K562 (cell line): ENCODE data around the gene SOCS2. TPM values are rescaled to one million over a fixed set of nuclear protein-coding genes. Genes with fewer than 3 reads are reported as not detected.

ENCODE experiments used
- BRD4 ChIP-seq: fragments of 200-600 bp; sonication (generic); IDR thresholded peaks from 2 replicates; pipeline ENCODE4 v1.6.1; 2017; ENCODE audit warnings: inconsistent platforms
- BRF1 ChIP-seq: IDR thresholded peaks from 3 replicates; pipeline ENCODE4 v1.6.1; 2011; ENCODE audit warnings: borderline replicate concordance, mild to moderate bottlenecking; ENCODE audit not compliant: insufficient read length; ENCODE audit errors: extremely low read depth
- CREM ChIP-seq: IDR thresholded peaks from 2 replicates; pipeline ENCODE4 v1.6.1; 2014; ENCODE audit warnings: antibody characterized with exemption, low read depth
- KAT7 ChIP-seq: sonication (generic); formaldehyde crosslinking; IDR thresholded peaks from 2 replicates; pipeline ENCODE4 v1.8.0; 2022; ENCODE audit warnings: missing genetic modification reagents, mild to moderate bottlenecking, borderline replicate concordance
- MXI1 ChIP-seq: IDR thresholded peaks from 2 replicates; pipeline ENCODE4 v1.6.1; 2011; ENCODE audit warnings: low read depth, mild to moderate bottlenecking, improper control_type of control experiment, low read length
- RERE ChIP-seq: sonication (generic); formaldehyde crosslinking; IDR thresholded peaks from 2 replicates; pipeline ENCODE4 v1.8.0; 2023; ENCODE audit warnings: missing genetic modification reagents, mild to moderate bottlenecking, borderline replicate concordance
- TARDBP ChIP-seq: fragments of 450-650 bp; IDR thresholded peaks from 2 replicates; pipeline ENCODE4 v1.6.1; 2016
- ZNF655 ChIP-seq: fragments of 250-450 bp; sonication (Bioruptor Pico); IDR thresholded peaks from 2 replicates; pipeline ENCODE4 v1.5.0; 2021
- polyA plus RNA-seq, 8 experiments: library from polyadenylated mRNA; depleted of rRNA in 4 of 8; stranded (reverse) in 5 of 8; unstranded in 3 of 8; fragments of >200 nt; fragmentation: Nextera tagmentation in 2 of 8; fragmentation: Illumina TruSeq in 1 of 8; extraction: Ambion mirVana in 2 of 8; extraction: Trizol in 1 of 8; gene quantifications; 2 replicates each; pipeline versions ENCODE4 v1.2.1 to v1.2.3, GENCODE V29; 2011 to 2014; ENCODE audit warnings: inconsistent platforms in 1 of 8, missing spikeins in 1 of 8
- total RNA-seq, 7 experiments: library from RNA; depleted of rRNA in 6 of 7; stranded (reverse); fragments of >200 nt in 6 of 7; fragmentation: Illumina TruSeq in 2 of 7; extraction: Trizol in 2 of 7; gene quantifications; 2 replicates each; pipeline versions ENCODE4 v1.2.1 to v1.2.3, GENCODE V29; 2011 to 2021; ENCODE audit warnings: low replicate concordance in 1 of 7
- TF ChIP-seq, protein P1 (sequence below), 2 experiments: fragments of 450-650 bp; formaldehyde crosslinking in 1 of 2; IDR thresholded peaks; 2 replicates each; pipeline versions ENCODE4 v1.4.0 to v1.6.1; 2014 to 2020; ENCODE audit warnings: mild to moderate bottlenecking in 2 of 2, borderline replicate concordance in 1 of 2, low read depth in 1 of 2

The SOCS2 gene
- total and polyA plus RNA-seq, 9 of the 15 experiments (the other 6 are each of a cell fraction or from before 2014, with no cell fraction given), result 37.0 to 162 (median 98.7) TPM

DNA sequence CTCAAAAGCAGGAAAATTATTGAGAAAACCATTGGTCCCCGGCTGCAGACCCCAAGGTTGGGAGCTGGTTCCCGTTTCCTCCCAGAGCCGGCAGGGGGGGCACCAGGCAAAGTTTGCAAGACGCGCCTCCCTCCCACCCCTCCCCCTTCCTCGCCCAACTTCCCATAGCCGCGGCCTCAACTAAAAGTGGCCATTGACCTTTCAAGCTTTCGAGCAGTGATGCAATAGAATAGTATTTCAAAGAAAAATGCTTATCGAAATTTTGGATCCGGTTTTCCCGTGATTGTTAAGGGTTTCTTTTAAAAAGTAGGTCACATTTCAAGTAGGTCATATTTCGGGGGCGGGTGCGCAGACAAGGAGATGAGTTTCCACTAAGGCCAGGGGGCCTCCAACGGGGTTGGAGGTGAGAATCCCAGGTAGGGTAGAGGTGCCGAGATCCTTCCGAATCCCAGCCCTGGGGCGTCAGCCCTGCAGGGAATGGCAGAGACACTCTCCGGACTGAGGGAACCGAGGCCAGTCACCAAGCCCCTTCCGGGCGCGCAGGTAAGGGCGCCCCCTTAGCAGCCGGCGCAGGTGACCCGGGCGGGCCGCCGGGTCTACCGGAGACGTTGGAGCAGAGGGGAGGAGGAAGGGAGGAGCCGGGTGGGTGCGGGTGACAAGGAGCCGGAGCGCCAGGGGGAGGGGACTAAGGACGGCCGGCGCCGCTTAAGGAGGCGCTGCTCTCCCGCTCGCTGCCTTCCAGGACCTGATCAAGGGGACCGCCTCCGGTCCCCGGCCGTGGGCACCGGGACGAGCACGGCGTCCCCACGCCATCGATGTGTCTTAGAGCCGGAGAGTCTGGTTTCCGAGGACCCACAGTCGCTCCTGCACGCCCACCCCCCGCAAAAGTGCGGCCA lies 2.6 kb upstream of the SOCS2 start (continued):
- TF ChIP-seq RERE (CRISPR knock-in tag) (0 out of 2 replicates have a peak, but pooled peaks have one; percentile 25), TARDBP (no peak), CREM (peak; percentile 77), BRD4 (peak; percentile 35; the same call in 1 of the 2 replicates), KAT7 (CRISPR knock-in tag) (0 out of 2 replicates have a peak, but pooled peaks have one; percentile 81), BRF1 (no peak), MXI1 (no peak), ZNF655 (CRISPR knock-in tag) (no peak)
- TF ChIP-seq, protein P1, sequence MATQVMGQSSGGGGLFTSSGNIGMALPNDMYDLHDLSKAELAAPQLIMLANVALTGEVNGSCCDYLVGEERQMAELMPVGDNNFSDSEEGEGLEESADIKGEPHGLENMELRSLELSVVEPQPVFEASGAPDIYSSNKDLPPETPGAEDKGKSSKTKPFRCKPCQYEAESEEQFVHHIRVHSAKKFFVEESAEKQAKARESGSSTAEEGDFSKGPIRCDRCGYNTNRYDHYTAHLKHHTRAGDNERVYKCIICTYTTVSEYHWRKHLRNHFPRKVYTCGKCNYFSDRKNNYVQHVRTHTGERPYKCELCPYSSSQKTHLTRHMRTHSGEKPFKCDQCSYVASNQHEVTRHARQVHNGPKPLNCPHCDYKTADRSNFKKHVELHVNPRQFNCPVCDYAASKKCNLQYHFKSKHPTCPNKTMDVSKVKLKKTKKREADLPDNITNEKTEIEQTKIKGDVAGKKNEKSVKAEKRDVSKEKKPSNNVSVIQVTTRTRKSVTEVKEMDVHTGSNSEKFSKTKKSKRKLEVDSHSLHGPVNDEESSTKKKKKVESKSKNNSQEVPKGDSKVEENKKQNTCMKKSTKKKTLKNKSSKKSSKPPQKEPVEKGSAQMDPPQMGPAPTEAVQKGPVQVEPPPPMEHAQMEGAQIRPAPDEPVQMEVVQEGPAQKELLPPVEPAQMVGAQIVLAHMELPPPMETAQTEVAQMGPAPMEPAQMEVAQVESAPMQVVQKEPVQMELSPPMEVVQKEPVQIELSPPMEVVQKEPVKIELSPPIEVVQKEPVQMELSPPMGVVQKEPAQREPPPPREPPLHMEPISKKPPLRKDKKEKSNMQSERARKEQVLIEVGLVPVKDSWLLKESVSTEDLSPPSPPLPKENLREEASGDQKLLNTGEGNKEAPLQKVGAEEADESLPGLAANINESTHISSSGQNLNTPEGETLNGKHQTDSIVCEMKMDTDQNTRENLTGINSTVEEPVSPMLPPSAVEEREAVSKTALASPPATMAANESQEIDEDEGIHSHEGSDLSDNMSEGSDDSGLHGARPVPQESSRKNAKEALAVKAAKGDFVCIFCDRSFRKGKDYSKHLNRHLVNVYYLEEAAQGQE (IDR thresholded peaks at IDR 0.05; ENCODE audit: borderline replicate concordance), result peak; percentile 55; the same call in 1 of the 2 replicates
- TF ChIP-seq, protein P1 (CRISPR knock-in tag; IDR thresholded peaks at IDR 0.05; ENCODE audit: low read depth), result no peak
